NCI-H1092 (cell line): ENCODE results near the gene NTN3.
"Not testable (repeated sequence)": the region's sequence is repeated elsewhere in the genome, so short reads cannot be mapped to it uniquely, and the experiment has no call there.

ENCODE experiments used
- DNase-seq: peaks from one replicate; lab custom pipeline; 2025; lab: John Stamatoyannopoulos, UW

Gene NTN3

DNA sequence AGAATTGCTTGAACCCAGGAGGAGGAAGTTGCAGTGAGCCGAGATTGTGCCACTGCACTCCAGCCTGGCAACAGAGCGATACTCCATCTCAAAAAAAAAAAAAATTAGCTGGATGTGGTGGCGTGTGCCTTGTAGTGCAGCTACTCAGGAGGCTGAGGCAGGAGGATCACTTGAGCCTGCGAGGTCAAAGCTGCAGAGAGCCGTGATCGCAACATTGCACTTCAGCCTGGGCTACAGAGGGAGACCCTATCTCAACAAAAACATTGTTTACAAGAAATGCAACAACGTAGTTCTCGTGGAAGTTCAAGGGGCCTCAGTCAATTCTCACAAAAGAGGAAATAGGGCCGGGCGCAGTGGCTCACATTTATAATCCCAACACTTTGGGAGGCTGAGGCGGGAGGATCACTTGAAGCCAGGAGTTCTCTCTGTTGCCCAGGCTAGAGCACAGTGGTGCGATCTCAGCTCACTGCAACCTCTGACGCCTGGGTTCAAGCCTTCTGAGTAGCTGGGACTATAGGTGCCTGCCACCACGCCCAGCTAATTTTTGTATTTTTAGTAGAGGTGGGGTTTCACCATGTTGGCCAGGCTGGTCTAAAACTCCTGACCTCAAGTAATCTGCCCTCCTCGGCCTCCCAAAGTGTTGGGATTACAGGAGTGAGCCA, 29.8 kb upstream of the NTN3 start:
- not testable (repeated sequence) for DNase-seq

DNA sequence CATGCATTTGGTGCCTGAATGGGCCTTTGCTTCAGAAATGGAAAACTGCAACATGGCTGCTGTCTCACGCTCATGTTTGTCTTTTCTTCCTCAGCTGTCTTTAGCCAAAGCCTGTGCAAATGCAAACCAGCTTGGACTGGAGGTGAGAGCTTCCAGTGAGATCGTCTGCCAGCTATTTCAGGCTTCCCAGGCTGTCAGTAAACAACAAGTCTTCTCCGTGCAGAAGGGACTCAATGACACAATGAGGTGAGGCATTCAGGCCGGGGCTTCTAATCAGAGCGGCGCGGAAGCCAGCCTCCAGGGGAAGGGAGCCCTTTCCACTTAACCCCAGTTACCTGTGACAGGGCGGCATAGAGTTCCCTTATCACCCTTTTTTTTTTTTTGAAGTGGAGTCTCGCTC, 27.5 kb upstream of the NTN3 start:
- peak; percentile 79 for DNase-seq

DNA sequence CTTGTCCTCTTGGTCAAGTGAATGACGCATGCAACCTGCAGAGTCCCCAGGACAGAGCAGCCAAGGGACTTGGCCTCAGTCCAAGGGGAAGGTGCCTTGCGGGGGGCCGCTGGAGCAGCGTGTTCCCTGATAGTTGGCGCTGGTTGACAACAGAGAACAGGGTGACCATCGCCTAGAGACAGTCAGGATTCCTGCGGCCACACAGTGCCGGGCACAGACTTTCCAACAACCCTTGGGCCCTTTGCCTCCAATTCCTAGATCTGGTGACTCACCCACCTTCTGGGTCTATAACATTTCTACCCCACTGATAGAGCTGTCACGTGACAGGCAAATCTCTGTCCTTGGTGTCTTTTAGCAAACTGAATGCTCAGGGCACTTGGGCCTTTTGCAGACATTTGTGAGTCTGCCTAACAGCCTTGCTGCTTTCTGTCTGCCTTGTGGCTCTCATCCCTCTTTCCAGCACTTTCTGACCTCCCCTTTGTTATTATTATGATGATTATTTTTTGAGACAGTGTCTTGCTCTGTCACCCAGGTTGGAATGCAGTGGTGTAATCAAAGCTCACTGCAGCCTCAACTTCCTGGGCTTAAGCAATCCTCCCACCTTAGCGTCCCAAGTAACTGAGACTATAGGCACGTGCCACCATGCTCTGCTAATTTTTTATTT, 23.0 kb upstream of the NTN3 start:
- no peak for DNase-seq

DNA sequence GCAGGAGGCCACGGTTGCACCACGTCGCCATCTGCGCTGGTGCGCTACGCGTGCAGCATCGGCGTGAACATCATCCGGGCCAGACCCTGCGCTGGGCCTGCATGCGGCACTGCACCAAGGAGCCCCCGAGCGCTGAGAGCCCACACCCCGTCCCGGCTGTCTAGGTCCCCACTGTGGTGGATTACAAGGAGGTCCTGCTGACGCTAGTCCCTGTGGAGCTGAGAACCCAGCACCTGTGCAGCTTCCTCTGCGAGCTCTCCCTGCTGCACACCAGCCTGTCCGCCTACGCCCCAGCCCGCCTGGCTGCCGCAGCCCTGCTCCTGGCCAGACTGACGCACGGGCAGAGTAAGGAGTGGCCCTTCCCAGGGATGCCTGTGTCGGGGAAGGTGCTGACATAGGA, 22.0 kb upstream of the NTN3 start:
- no peak for DNase-seq

DNA sequence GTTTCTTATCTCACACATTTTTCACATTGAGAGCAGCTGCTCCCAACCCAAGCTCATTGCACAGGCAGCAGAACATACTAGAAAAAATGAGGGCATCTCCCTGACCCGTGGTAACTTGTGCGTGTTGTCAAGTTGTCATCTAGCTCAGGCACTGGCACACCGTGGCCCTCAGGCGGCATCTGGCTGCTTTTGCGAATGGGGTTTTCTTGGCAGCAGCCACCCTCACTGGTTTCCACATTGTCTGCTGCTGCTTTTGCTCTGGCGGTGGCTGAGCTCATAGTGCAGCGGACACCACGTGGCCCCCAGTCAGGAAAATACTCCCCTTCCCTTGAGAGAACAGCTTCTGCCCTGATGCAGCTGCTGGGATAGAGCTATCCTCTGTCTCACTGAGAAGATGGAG, 20.6 kb upstream of the NTN3 start:
- no peak for DNase-seq

DNA sequence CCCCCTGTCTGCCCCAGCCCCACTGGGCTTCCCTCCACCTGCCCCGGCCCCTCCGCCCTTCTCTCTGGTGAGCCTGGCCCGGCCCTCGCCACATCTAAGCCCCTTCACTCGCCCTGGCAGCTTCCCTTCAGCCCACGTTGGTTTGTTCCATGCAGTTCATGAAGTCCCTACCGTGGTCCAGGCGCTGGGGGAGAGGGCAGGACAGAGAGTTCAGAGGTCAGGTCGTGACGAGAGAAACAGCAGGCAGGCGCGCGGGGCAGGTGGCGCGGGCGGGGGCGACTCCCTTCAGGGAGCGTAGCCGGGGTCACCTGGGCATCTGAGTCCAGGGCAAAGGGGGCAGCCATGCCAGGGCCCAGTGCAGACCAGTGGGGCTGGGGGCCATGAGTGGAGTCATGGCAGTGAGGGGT, 20.1 kb upstream of the NTN3 start:
- no peak for DNase-seq

DNA sequence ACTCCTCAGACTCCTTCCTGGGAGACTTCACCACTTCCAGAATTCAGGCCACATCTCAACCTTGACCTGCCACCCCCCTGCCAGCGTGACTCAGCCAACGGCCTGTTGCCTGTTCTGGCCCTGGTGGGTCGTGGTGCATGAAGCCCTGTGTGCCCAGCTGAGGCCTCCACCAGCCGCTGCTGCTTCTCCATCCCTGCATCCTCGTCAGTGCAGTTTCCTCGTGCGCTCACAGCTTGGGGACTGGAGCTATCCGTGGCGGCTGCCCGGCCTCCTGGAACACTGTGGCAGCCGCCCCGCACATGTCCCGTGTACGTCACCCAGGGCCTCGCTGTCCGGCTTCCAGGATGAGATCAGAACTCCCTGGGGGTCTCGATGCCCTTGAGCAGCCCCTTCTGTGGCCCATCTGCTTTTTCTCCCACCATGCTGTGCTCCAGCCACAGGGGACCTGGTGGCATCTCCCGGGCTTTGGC, 19.2 kb upstream of the NTN3 start:
- DNase-seq: no peak

DNA sequence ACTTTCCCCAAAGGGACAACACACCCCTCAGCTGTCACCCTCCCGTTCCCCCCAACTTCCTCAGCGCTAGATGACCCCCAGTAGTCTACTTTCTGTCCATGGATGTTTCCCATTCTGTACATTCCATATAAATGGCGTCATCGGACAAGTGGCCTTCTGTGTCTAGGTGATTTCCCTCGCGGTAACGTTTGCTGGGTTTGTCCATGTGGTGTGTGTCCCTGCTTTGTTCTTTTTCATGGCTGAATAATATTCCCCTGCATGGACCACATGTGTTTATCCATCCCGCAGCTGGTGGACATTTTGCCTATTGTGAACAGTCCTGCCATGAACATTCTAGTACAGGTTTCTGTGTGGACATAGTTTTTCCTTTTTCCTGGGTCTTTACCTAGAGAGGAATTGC, 18.4 kb upstream of the NTN3 start:
- DNase-seq: no peak

DNA sequence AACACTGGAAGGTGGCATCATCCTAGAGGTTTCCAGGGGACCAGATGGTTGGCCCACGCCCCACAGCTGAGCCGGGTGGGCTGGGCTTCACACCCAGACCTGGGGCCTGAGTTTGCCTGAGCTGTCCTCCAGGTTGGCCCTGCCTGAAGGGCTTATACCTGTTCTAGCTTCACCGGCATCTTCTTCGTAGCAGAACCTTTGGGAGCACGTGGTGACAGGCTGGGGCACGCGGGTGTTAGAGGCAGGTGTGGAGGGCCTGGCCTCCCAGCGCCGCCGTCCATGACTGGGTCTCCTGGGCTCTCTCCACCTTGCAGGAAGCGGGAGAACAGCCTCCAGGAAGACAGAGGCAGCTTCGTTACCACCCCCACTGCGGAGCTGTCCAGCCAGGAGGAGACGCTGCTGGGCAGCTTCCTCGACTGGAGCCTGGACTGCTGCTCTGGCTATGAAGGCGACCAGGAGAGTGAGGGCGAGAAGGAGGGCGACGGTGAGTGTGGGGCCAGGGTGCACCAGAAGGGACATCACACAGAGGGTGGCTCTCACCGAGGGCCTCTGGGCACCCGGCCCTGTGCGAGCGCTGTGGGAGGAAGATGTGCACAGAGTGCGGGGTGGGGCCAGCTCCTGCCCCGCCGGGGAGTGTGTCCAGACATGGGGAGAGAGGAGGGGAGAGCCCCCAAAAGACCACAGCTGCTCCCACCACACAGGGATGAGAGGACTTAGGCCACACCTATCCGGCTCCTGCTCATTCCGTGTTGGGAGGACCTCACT, 15.8 kb upstream of the NTN3 start:
- no peak for DNase-seq

DNA sequence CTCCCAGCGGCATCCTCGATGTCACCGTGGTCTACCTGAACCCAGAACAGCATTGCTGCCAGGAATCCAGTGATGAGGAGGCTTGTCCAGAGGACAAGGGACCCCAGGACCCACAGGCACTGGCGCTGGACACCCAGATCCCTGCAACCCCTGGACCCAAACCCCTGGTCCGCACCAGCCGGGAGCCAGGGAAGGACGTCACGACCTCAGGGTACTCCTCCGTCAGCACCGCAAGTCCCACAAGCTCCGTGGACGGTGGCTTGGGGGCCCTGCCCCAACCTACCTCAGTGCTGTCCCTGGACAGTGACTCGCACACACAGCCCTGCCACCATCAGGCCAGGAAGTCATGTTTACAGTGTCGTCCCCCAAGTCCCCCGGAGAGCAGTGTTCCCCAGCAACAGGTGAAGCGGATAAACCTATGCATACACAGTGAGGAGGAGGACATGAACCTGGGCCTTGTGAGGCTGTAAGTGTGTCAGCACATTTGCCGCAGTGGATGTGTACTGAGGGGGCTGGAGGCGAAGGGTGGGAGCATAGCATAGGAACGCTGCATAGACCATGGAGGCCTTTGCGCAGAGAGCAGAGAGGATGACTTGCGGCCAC, 14.4 kb upstream of the NTN3 start:
- no peak for DNase-seq

DNA sequence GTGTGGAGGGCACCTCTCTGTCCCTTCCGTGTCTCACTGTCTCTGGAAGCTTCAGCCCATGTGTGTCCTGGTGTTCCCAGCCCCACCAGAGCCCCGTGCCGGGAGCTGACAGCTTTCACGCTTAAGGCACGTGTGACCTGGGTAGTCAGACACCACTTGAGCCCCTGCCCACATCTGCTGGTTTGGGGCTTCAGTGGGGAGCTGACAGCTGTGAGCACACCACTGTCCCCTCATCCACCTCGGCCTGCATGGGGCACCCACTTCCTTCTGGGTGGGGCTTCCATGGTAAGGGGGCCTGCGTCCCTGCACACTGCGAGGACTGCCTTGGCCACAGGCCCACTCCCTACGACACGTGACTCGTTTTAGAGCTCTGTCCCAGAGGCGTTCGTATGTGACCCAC, 13.8 kb upstream of the NTN3 start:
- no peak for DNase-seq

DNA sequence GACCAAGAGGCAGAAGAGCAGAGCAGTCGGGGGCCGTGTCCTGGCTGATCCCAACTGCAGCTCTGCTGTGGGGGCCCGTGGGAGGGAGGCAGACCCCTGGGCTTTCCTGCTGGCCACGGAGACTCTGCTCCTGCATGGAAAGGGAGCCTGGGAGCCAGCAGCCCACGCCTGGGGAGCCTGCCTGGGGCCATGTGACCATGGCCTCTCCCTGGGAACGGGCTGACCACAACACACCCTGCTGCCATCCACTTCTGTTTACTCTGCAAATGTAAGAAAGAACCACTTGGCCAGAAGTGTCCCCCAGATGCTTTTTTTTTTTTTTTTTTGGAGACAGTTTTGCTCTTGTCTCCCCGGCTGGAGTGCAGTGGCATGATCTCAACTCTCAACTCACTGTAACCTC, 13.2 kb upstream of the NTN3 start:
- DNase-seq: no peak

DNA sequence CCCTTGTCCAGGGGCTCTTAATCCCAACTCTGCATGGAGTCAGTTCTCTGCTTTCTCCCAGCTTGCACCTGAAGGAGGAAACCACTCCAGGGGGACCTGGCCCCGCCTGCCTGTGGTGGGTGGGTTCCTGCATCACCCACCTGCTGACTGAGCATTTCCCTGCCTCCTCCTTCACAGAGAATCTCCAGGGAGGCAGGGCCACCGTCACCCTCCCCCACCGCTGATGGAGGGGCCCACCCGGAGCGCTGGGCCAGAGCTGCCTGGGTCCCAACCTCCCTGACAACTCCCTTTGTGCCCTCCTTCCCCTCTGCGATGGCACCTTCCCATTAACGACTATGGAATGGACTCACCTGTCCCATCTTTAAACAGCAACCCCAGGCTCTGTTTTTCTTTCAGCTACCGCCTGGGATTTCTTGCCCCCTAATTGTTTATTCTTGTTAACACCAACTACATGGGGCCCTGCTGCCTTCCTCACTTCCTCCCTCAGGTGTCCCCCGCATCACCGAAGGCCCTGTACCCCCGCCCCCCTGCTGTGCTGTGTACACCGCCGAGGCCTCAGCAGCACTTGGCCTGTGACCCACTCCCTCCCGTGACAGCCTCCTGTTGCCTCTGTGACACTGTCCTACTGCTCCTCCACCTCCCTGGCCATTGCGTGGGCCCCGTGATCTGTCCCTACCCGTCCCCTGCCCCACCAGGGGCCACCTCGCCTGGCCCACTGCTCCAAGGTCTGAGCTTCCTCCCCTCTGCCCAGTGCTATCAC, 12.0 kb upstream of the NTN3 start:
- no peak for DNase-seq

DNA sequence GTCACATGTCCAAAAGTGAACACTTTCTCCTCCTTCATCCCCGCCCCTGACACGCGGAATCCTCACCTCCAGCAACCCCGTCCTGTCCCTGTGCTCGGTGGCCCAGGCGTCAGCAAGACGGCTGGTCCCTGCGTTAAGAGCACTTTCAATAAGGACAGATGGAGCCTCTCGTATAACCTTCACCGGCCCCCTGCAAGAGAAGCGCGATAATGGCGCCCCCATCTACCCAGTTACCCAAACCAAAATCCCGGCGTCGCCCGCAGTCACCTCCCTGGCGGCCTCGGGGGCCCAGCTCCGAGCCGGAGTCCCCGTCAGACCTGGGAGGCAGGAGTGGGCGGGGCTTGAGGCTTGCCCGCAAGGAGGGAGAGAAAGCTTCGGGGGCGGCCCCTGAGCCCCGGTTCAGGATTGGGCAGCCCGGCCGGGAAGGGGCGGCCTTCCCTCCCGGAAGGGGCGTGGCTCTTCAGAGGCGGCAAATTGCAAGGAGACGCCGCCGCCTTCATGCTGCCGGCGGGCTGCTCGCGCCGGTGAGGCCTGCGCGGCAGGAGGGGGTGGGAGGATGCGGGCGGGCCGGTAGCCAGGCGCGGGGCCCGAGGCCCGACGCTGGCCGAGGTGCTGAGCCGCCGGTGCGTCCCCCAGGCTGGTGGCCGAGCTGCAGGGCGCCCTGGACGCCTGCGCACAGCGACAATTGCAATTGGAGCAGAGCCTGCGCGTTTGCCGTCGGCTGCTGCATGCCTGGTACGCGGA, 11.3 kb upstream of the NTN3 start, which contains the start of gene TEDC2:
TEDC2 (plus strand) TSS at position 463 of the 744 bp plus-strand sequence; CDS start at position 499, 36 bp downstream.
- DNase-seq: peak; percentile 97

DNA sequence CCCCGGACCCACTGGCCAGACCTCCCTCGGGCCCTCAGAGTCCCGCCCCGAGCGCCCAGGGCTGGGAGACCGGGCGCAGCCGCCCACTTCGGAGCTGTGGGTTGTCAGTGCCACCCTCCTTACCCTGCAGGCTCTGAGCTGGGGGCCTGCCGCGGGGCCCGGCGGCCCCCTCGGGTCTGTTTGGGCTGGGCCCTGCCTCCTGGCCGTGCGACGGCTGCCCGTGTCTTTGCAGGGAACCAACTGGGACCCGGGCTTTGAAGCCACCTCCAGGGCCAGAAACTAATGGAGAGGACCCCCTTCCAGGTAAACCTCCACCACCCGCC, 10.7 kb upstream of the NTN3 start:
- no peak for DNase-seq

DNA sequence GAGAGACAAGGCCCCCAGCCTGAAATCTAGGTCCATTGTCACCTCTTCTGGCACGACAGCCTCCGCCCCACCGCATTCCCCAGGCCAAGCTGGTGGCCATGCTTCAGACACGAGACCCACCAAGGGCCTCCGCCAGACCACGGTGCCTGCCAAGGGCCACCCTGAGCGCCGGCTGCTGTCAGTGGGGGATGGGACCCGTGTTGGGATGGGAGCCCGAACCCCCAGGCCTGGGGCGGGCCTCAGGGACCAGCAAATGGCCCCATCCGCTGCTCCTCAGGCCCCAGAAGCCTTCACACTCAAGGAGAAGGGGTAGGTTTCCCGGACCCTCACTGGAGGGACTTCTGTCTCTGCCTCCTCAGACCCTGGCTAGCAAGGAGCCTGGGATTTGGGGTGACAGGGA, 10.2 kb upstream of the NTN3 start:
- no peak for DNase-seq

DNA sequence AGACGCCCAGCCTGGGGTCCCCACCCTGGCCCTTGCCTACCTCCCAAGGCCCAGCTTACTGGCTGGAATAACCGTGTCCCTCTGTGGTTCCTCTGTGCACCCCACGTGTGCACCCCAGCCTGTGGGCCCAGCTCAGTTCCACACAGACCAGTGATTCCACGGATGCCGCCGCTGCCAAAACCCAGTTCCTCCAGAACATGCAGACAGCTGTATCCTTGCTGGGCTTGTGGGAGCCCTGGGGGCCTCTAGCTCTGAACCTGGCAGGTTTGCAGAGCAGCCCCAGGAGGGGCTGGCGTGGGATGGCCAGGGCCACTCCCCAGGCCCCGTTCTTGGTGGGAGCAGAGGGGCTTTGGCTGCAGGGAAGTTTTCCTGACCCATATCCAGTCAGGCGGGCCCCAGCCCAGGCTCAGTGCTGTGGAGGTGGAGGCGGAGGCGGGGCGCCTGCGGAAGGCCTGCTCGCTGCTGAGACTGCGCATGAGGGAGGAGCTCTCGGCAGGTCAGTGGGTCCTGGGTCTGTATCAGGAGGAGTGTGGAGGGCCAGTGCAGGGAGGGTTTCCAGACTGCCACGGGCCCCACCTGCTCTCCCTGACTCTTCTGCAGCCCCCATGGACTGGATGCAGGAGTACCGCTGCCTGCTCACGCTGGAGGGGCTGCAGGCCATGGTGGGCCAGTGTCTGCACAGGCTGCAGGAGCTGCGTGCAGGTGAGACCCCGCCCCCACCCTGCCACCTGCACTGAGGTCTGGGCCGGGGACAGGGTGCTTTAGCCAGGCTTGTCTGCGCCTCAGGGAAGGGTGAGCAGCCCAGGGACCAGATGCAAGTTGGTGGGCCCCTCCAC, 8.8 kb upstream of the NTN3 start:
- DNase-seq: no peak

DNA sequence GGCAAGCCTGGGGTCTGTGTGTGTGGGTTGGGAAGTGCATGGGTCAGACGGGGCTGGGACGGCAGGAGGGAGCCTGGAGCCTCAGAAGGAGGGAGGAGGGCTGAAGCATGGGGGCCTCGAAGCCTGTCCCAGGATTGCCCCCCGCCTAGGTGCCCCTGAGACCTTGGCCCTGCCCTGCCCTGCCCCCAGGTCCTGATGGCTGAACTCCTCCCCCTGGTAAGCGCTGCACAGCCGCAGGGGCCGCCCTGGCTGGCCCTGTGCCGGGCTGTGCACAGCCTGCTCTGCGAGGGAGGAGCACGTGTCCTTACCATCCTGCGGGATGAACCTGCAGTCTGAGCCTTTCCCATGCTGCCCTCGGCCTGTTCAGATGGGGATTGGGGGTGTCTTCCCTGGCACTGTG, 6.8 kb upstream of the NTN3 start:
- no peak for DNase-seq

DNA sequence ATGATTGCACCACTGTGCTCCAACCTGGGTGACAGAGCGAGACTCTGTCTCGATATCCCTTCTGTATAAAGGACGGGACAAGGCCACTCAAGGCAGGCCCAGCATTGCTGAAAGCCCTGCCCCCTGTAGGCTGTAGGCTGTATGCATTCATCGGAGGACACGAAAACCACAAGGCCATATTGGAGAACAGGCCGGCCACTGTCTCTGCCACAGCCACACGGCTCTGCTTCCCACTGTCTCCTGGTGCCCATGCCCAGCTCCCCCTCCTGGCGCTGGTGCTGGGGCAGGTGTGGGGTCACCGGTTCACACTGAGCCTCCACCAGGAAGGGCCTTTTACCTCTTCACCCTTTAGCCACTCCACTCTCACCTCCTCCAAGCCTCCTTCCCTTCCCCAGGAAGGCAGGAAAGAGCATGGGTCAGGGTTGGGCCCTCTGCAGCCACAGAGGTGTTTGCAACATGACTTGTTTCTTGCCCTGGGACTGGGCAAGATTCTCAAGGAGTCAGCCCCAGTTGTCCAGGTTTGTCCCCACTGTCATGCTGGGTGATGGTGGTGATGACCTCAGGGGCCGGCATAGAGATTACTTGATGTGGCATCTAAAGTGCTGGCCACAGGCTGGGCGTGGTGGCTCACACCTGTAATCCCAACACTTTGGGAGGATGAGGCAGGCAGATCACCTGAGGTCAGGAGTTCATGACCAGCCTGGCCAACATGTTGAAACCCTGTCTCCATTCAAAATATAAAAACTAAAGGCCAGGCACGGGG, 5.3 kb upstream of the NTN3 start:
- DNase-seq: no peak
